ENCODE results near the gene BTBD19.
"Not testable (repeated sequence)": the region's sequence is repeated elsewhere in the genome, so short reads cannot be mapped to it uniquely, and the experiment has no call there.

BTBD19 gene, protein sequence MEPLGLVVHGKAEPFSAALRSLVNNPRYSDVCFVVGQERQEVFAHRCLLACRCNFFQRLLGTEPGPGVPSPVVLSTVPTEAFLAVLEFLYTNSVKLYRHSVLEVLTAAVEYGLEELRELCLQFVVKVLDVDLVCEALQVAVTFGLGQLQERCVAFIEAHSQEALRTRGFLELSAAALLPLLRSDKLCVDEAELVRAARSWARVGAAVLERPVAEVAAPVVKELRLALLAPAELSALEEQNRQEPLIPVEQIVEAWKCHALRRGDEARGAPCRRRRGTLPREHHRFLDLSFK

DNA sequence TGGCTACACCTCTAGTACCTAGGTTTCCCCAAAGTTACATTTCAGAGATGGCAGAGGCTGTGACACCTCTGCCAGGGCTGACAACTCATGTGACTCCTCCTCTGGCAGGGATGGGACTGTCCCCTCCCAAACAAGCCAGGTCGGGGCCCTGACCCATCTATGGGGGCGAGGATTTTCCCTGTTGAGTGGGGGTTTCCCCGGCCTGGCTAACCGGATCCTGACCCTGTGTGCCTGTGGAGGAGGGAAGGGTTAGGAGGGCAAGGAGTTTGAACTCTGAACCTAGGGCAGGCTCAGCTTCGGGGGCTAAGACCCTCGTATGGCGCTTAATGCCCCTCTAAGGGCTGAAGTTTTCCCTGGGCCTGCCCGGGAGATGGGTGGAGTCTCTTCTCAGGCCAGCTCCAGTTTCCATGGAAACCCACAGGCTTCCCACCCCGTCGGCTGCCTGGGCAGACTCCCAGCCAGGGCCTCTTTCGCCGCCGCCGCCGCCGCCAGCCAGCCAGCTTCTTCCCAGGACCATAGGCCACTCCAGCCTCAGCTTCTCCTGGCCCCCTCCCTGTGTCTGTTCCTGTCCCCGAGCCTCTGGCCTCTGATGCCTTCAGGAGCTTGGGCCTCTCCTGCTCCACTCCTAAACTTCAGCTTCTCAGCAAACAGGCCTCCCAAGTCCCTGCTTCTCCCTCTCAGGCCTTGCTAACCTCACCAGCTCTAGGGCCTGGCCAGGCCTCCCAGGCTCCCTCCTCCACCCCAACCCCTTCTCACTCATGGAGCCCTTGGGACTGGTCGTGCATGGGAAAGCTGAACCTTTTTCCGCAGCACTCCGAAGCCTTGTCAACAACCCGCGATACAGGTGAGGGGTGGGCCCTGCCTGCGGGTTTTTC lies at the start of gene BTBD19:
Gene BTBD19, plus strand, starts transcription at position 461 of the 875 bp plus-strand sequence. Its CDS starts 298 bp downstream, at position 759.
- peak; percentile 74 for DNase-seq (ENCODE audit: low spot score)

DNA sequence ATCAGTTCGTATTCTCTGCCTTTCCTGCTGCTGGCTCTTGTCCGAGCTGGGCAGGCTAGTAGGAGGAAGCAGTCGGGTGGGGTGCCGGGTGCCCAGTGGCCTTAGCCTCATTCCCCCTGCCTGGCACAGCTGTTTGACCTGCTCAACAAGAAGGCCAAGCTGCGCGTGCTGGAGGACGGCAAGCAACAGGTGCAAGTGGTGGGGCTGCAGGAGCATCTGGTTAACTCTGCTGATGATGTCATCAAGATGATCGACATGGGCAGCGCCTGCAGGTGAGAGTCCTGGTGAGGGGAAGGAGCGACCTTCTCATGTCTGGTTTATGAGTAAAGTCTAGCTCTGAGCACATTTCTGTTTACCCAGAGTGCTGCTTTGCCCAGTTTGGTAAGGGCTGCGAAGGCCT lies 49.2 kb upstream of the BTBD19 start:
- DNase-seq (ENCODE audit: low spot score), result no peak

DNA sequence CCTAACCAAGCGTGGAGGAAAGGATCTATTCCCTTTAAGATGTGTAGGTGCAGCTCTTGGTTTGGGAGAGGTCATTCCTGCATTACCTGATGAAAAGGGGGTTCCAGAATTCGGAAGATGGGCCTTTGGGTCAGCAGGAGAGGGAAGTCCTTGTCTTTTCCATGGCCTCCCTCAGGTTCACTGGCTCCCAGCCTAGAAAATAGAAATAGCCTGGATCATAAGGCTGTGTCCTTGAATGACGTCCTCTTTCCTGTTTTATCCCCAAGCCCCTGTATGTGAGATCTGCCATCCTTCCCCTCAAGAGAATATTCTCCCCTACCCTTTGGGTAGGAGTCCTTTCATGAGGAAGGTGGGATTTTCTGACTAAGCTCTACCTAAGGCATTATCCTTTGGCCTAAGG lies 47.4 kb upstream of the BTBD19 start:
- no peak for DNase-seq (ENCODE audit: low spot score)

DNA sequence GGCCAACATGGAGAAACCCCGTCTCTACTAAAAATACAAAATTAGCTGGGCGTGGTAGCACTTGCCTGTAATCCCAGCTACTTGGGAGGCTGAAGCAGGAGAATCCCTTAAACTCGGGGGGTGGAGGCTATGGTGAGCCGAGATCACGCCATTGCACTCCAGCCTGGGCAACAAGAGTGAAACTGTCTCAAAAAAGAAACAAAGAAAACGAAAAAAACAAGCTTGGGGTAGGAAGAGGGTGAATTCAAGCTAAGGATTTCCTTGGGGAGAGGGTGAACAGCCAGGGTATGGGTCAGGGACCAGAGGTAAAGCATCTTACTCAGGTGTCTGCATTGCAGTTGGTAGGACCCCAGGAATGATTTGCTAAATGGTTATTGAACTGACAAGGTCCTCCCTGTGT lies 41.9 kb upstream of the BTBD19 start:
- DNase-seq (ENCODE audit: low spot score), result not testable (repeated sequence)

DNA sequence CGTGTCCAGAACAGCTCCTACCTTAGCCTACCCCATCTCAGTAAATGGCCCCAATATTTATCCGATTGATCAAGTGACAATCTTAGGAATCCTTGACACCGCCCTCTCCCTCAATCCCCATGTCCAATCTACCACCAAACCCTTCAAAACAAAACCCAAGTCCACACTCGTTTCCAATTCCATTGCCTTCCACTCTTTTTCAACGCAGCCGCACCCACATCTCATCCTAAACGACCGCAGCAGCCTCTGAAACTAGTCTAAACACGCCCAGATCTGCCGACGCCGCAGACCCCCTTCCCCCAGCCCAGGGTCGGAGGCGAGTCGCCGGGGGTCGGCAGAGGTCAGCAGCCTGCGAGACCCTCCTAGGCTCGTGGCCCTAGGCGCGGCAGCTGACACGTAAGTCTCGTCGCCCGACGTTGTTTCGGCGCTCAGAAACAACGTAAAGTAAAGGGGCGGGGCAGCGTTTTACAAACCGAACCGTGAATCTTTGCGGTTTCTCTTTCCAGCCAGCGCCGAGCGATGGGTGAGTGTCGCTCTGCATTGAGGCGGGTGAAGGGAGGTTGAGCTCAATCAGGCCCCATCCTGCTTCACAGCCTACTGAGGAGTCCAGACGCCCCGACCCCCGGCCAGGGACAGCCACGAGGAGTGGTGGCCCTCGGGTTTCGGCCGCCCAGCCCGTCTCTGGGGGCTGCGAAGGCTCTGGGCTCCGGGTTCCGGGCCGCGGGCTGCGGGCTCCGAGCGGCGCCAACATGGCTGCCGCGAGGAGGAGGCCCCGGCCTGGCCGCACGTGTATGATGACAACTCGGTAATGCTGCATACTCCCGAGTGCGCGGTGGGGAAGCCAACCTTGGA lies 33.0 kb upstream of the BTBD19 start, which contains the start of gene RPS8:
Gene RPS8, plus strand, starts transcription at position 463 of the 852 bp plus-strand sequence. Its CDS starts 57 bp downstream, at position 520.
- peak; percentile 80 for DNase-seq (ENCODE audit: low spot score)

DNA sequence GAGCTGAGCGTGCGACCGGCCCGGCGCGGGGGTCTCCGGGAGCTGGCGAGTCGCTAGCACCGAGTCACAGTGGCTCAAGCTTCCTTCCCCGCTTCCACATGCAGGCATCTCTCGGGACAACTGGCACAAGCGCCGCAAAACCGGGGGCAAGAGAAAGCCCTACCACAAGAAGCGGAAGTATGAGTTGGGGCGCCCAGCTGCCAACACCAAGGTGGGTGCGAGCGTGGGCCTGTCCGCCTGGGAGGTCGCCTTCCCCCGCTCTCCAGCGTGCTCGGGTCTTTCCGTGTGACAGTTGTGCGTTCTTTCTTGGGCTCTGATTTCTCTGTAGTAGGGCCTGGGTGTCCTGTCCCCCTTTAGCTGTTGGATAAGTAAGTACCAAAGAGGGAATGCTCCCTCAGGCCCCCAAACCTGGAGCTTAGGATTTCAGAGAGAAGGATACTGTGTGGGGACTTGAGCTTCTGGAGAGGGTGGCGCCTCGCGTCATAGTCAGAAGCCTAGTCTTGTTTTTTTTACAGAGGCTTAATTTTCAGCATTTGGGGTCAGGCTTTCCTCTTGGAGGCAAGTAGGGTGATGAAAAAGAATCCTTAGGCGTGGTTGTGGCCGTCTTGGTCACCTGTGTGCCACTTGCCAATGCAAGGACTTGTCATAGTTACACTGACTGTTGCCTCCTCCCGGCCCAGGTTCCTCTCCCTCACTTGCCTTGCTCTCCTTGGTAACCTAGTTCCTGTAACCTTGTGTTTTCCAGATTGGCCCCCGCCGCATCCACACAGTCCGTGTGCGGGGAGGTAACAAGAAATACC lies 32.2 kb upstream of the BTBD19 start:
- DNase-seq (ENCODE audit: low spot score), result no peak

DNA sequence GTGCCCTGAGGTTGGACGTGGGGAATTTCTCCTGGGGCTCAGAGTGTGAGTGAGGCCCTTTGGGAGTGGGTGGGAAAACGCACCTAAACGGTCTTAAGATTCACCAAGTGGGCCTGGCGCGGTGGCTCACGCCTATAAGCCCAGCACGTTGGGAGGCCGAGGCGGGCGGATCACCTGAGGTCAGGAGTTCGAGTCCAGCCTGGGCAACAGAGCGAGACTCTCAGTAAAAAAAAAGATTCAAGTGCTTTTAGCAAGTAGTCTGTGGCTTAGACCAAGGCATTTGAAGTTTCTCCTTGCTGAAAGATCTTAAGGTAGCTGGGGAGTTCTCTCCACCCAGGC lies 31.6 kb upstream of the BTBD19 start:
- DNase-seq (ENCODE audit: low spot score), result no peak

DNA sequence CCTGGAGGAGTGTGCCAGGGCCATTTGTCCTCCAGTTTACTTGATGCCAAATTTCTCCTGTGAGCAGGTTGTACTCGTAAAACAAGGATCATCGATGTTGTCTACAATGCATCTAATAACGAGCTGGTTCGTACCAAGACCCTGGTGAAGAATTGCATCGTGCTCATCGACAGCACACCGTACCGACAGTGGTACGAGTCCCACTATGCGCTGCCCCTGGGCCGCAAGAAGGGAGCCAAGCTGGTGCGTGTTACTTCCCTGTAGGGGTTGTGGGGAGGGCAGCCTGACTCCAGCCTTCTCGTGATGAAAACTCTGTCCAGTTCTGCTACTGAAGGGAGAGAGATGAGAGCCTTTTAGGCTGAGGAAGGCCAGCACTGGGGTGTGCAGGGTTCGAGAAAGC lies 30.8 kb upstream of the BTBD19 start:
- DNase-seq (ENCODE audit: low spot score), result no peak

DNA sequence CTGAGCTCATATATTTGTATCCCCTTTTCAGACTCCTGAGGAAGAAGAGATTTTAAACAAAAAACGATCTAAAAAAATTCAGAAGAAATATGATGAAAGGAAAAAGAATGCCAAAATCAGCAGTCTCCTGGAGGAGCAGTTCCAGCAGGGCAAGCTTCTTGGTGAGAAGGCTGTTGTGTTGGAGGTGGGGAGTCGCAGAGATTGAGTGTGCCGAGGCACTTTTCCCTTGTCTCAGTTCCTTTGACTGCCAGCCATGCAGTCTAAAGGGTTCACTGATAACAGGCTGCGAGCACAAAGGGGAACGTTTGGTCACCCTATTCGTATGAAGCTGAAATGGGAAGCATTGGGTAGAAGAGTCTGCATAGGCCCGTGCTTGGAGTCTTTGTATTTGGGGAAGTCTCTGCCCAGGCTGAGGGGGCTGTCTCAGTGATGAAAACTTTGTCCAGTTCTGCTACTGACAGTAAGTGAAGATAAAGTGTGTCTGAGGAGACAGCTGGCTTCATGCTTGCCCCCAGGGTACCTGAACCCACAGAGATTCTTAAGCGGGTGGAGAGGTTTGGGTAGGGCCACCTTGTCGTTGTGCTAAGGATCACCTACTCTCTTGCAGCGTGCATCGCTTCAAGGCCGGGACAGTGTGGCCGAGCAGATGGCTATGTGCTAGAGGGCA lies 30.2 kb upstream of the BTBD19 start:
- DNase-seq (ENCODE audit: low spot score), result no peak

DNA sequence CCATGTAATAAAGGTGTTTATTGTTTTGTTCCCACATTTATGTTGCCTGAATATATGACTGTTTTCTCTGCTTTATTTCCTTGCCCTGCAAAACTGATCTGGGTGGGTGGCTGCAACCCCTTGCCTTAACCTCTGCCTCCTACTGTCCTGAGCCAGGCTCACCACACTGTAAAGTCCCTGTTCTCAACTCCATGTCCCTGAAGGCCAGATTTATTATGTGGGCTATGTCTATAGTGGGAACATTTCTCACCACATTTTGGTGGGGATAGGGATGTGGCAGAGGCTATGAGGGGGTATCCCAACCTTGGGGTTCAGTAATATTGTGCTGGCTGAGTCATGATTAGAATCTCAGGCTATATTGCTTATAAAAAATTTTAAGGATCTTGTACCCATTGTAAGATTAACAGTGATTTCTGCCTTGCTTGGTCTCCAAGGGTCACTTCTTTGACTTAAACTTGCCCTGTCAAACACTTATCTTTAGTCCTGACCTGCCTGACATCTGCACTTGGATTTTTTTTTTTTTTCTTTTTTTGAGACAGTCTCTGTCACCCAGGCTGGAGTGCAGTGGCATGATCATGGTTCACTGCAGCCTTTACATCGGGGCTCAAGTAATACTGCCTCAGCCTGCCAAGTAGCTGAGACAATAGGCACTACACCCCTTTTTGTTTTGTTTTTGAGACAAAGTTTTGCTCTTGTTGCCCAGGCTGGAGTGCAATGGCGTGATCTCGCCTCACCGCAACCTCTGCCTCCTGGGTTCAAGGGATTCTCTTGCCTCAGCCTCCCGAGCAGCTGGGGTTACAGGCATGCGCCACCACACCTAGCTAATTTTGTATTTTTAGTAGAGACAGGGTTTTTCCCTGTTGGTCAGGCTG lies 29.4 kb upstream of the BTBD19 start:
- DNase-seq (ENCODE audit: low spot score), result no peak

DNA sequence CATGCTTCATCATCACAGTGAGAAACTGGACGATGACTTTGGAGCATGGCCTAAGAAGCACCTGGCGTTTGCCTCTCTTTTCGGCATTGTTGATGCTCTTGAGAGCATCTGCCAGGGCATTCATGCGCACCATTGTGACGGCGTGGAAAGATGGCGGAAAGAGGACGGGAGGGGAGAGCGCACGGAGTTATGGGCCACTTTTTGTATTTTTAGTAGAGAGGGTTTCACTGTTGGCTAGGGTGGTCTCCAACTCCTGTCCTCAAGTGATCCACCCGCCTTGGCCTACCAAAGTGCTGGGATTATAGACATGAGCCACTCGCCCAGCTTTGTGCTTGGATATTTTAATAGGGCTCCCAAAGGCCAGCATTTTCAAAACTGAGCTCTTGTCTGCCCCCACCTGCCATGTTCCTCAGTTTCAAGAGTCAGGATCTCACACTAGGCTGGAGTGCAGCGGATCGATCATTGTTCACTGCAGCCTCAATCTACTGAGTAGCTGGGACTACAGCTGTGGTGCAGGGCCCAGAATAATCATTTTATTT lies 27.7 kb upstream of the BTBD19 start:
- no peak for DNase-seq (ENCODE audit: low spot score)

DNA sequence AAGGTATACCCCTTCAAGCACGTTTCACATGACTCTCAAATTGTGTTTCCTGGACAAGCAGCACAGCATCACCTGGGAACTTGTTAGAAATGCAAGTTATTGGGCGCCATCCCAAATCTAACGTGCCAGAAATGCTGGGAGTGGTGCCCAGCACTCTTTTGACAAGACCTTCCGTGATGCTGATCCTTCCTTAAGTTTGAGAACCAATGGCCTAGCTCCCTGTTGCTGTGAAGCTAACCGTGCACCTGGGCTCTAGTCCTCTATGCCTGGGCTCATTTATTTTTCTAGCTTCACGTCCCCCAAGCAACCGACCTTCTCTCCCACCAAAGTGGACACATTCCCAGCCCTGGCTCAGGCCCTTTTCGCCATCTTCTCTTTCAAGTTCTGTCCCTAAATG lies 24.6 kb upstream of the BTBD19 start:
- DNase-seq (ENCODE audit: low spot score), result no peak

DNA sequence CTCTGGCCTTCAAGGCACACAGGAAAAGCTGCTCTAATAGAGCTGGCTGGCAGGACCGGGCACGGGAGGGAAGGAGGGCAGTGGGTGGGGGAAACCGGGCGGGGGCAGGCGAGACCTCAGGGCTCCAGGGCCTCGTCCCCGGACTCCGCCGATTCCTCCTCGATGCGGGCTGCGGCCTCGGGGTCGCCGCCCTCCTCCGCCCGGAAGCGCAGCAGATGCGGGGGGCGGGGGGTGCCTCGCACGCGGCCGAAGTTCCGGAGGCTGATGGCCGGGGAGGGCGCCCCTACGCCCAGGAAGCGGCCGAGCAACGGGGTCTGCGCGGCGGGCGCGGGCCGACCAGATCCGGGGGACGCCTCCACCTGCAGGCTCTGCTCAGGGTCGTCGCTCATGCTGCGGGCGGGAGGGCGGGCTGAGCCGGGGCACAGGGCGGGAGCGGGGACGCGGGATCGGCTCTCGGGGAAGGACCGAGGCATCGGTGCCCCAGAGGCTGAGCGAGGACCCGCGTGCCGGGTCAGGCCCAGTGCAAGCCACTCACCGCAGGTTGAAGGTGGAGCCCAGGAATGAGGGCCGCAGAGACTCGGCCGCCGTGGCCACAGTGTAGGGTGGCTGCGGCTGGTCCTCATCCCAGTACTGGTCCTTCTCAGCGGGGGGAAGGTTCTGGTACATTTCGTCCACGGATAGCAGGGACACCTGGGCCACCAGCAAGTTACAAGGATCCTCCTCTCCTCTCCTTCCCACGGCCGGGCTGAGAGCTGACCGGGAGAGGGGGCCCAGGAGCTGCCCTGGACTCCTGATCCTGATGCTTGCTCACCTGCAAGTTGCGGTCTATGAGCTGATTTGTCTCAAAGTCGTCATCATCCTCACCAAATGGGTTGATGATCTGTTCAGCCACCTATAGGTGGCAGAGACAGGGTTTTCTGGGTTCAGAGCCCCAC lies 24.0 kb upstream of the BTBD19 start:
- DNase-seq (ENCODE audit: low spot score), result peak; percentile 71

DNA sequence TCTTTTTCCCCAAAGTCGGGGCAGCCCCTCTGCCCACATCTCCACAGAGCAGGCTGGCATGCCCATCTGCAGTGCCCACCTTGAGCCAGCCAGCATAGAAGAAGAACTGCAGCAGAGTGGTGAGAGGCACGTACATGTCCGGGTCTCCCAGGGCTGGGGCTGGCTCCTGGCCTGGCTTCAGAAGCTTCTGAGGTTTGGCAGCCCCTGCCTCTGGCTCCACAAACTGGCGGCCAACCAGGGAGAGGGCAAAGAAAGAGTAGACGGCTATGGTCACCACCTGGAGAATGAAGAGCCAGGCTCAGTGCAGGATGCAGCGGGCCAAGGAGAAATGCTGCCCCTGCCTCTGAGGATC lies 23.3 kb upstream of the BTBD19 start:
- DNase-seq (ENCODE audit: low spot score), result no peak

DNA sequence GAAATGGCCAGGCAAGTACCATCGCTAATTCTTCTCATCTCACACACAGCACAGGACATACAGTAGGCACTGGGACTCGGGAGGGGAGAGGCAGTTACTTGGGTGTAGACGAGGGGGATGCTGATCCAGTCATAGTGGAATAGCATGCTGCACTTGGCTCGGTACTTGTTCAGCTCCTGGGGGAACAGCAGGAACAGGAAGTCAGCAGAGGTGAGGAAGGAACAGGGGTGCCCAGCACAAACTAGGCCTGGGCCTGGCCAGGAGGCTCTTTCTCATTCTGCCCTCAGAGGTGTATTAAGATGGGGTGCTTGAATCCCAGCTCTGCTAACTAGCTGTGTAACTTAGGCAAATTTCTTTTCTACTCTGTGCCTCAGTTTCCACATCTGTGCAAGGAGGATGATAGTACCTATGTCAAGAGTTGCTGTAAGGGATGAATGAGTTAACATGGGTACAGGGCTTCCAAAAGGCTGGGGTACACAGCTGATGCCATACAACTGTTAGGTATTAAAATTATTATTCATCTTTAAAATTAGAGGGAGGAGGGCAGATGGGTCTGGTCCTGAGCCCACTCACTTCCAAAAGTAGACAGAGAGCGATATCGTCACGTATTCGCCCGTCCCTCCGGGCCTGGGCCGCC lies 22.7 kb upstream of the BTBD19 start:
- no peak for DNase-seq (ENCODE audit: low spot score)

DNA sequence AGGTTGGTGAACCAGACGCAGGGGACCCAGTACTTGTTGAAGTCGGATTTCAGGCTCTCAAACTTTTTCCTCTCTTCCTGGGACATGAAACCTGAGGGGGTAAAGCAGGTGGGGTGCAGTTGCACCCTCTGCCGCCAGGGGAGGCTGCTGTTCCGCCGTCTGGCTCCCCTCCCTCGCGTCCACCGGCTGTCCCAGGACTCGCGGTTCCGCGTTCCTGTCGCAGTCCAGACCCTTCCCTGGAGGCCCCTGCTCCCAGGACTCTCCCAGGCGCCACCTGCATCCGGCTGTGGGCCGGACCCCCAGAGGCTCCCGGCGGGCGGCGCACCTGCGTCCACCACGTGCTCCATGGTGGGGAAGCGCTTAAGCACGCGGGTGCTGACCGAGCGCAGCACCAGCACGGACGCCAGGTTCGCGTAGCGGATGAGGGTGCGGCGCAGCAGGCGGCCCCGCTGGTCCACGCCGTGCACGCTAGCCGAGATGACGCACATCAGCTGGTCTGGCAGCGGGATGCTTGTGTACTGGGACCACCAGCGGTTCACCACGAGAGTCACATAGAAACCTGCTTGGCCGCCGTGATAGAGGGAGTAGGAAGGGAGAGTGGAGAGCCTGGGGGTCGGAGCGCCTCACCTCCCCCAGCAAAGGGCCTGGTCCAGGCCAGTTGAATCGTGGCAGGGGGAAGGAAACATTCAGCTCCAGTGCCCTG lies 22.0 kb upstream of the BTBD19 start:
- DNase-seq (ENCODE audit: low spot score), result peak; percentile 93

DNA sequence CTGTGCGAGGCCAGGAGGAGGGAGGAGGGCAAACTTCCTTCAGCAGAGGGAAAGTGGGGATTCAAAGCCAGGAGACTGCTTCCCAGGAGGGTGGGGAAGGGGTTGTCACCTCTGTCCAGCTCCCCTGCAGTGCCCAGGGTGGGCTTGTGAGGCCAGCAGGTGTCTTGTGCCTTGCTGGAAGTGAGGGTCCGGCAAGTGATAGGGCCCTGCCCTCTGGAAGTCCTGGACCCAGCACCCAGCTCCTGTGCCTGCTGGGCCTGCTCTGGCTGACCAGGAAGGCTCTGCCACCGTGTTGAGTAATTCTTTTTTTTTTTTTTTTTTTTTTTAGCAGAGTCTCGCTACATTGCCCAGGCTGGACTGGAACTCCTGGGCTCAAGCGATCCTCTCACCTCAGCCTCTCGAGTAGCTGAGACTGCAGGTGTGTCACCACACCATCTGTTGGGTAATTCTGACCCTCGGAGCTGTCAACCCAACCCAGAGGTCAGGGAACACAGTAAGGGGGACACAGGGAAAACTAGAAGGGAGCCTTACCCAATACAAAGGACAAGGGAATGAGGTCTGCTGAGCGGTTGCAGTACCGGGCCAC lies 21.4 kb upstream of the BTBD19 start:
- no peak for DNase-seq (ENCODE audit: low spot score)
